Caco-2 (cell line): ENCODE data around the gene AFP. TPM values are rescaled to one million over a fixed set of nuclear protein-coding genes. Genes with fewer than 3 reads are reported as not detected.

ENCODE experiments used
- BruUV-seq: library from RNA; stranded (reverse); fragments of 400-500 nt; replicated peaks from 2 replicates; lab custom pipeline; 2021; lab: Mats Ljungman, UMichigan
- CTCF ChIA-PET: fragments of 300-600 bp; sonication (Branson Sonifier 250); formaldehyde crosslinking; loops from one replicate; lab custom pipeline; 2022; ENCODE audit warnings: antibody characterized with exemption; lab: Charles Lee
- POLR2A ChIA-PET: fragments of 300-600 bp; sonication (Branson Sonifier 250); formaldehyde crosslinking; loops from one replicate; lab custom pipeline; 2022; ENCODE audit warnings: antibody characterized with exemption; lab: Charles Lee
- DNase-seq, 2 experiments: peaks; one replicate each; pipeline versions ENCODE4 v3.0.0 to v3.0.0-alpha.2; 2020 to 2022
- H3K27me3 ChIP-seq: replicated peaks from 2 replicates; pipeline ENCODE4 v1.6.0; 2011; ENCODE audit warnings: low read length; ENCODE audit not compliant: control insufficient read depth, insufficient read depth
- H3K36me3 ChIP-seq: 2 replicates; pipeline ENCODE4 v1.5.1; 2011; ENCODE audit warnings: low read length; ENCODE audit not compliant: control insufficient read depth, insufficient read depth
- H3K4me1 ChIP-seq: fragments of 250-450 bp; sonication (Bioruptor Pico); 2 replicates; pipeline ENCODE4 v1.5.1; 2020; ENCODE audit warnings: mild to moderate bottlenecking
- H3K4me3 ChIP-seq: 2 replicates; pipeline ENCODE4 v1.5.1; 2011; ENCODE audit warnings: low read depth, mild to moderate bottlenecking, control low read depth, low read length
- H3K9me3 ChIP-seq: fragments of 250-450 bp; sonication (Bioruptor Pico); 2 replicates; pipeline ENCODE4 v1.5.1; 2020; ENCODE audit warnings: mild to moderate bottlenecking, moderate library complexity
- H3K27ac Mint-ChIP-seq: one replicate; pipeline ENCODE4 v1.8.0; 2022; ENCODE audit warnings: mixed read lengths; ENCODE audit not compliant: unreplicated experiment
- H3K27me3 Mint-ChIP-seq: one replicate; pipeline ENCODE4 v1.8.0; 2022; ENCODE audit warnings: mixed read lengths; ENCODE audit not compliant: insufficient read depth, unreplicated experiment
- H3K36me3 Mint-ChIP-seq: one replicate; pipeline ENCODE4 v1.8.0; 2022; ENCODE audit warnings: mild to moderate bottlenecking, mixed read lengths; ENCODE audit not compliant: insufficient read depth, unreplicated experiment
- H3K4me1 Mint-ChIP-seq: one replicate; pipeline ENCODE4 v1.8.0; 2022; ENCODE audit warnings: low read depth, mixed read lengths; ENCODE audit not compliant: unreplicated experiment
- H3K4me3 Mint-ChIP-seq: one replicate; pipeline ENCODE4 v1.8.0; 2022; ENCODE audit warnings: mild to moderate bottlenecking, moderate library complexity, mixed read lengths; ENCODE audit not compliant: unreplicated experiment
- H3K9me3 Mint-ChIP-seq: one replicate; pipeline ENCODE4 v1.8.0; 2022; ENCODE audit warnings: mixed read lengths; ENCODE audit not compliant: unreplicated experiment
- CTCF ChIP-seq, 2 experiments: fragments of 200-600 bp in 1 of 2; IDR thresholded peaks; 1 replicate in 1 of 2; 2 replicates in 1 of 2; pipeline versions ENCODE4 v1.5.1 to v1.8.0; 2011 to 2022; ENCODE audit warnings: antibody characterized with exemption in 1 of 2, control low read depth in 1 of 2, inconsistent platforms in 1 of 2, low read depth in 1 of 2, low read length in 1 of 2, mild to moderate bottlenecking in 1 of 2, moderate library complexity in 1 of 2; ENCODE audit not compliant: insufficient read depth in 1 of 2, severe bottlenecking in 1 of 2, unreplicated experiment in 1 of 2
- intact Hi-C: fragments of 100-400 bp; cut with micrococcal nuclease; formaldehyde crosslinking; loops from one replicate; pipeline ENCODE4 v1.10.0; 2022; ENCODE audit not compliant: unreplicated experiment
- total RNA-seq: library from RNA; stranded (reverse); gene quantifications from 2 replicates; pipeline ENCODE4 v1.2.3, GENCODE V29; 2022

The AFP gene
- total RNA-seq, 1 experiment from 2014 or later = 158 TPM

- Mint-ChIP-seq H3K4me1 (peaks cover 9% of the 10 kb centered on the region), H3K27ac (no peak overlapping the region), H3K4me3 (no peak overlapping the region), H3K9me3 (no peaks in the 10 kb centered on the region), H3K36me3 (no peaks in the 10 kb centered on the region), H3K27me3 (no peaks in the 10 kb centered on the region)
- ChIA-PET CTCF (interaction anchor here (1.3 kb wide), 1 partner anchor 54 kb away, joined by 3 read pairs; no protein-coding TSS in a partner anchor), POLR2A (no interaction called here)
- no peaks in the 10 kb centered on the region for H3K27me3 ChIP-seq
- peaks cover 23% of the 10 kb centered on the region; the same call in 1 of the 2 replicates for H3K4me1 ChIP-seq
- no peaks in the 10 kb centered on the region for H3K9me3 ChIP-seq
- no peaks in the 10 kb centered on the region for H3K36me3 ChIP-seq
- no peak overlapping the region for H3K4me3 ChIP-seq
- no TSS peak for BruUV-seq
- no peak for DNase-seq
- TF ChIP-seq CTCF (IDR thresholded peaks at IDR 0.05; ENCODE audit: insufficient read depth in 1 of 2, low read depth in 1 of 2, low read length in 1 of 2, severe bottlenecking in 1 of 2, unreplicated experiment in 1 of 2) = no peak
- intact Hi-C loops = no loop called here
Measured at GRCh38 chr4:73391774-73392173, 44.2 kb upstream of the AFP start.

GRCh38 chr4:73392936-73393335, 43.1 kb upstream of the AFP start:
- Mint-ChIP-seq H3K36me3 (no peaks in the 10 kb centered on the region), H3K27ac (no peak overlapping the region), H3K4me3 (no peak overlapping the region), H3K4me1 (peaks cover 14% of the 10 kb centered on the region), H3K9me3 (no peaks in the 10 kb centered on the region), H3K27me3 (no peaks in the 10 kb centered on the region)
- H3K36me3 ChIP-seq = no peaks in the 10 kb centered on the region
- no peak for TF ChIP-seq CTCF (IDR thresholded peaks at IDR 0.05; ENCODE audit: insufficient read depth in 1 of 2, low read depth in 1 of 2, low read length in 1 of 2, severe bottlenecking in 1 of 2, unreplicated experiment in 1 of 2)
- intact Hi-C loops = no loop called here
- POLR2A ChIA-PET = no interaction called here
- BruUV-seq = no TSS peak
- H3K4me1 ChIP-seq = peaks cover 29% of the 10 kb centered on the region
- no peaks in the 10 kb centered on the region for H3K27me3 ChIP-seq
- H3K4me3 ChIP-seq = no peak overlapping the region
- no peak for DNase-seq
- CTCF ChIA-PET = interaction anchor here (1.2 to 1.3 kb wide), 2 partner anchors 52 to 53 kb away, joined by 3 read pairs; no protein-coding TSS in a partner anchor
- H3K9me3 ChIP-seq = no peaks in the 10 kb centered on the region

GRCh38 chr4:73396304-73396703, 39.7 kb upstream of the AFP start:
- H3K9me3 Mint-ChIP-seq = no peaks in the 10 kb centered on the region
- Histone ChIP-seq H3K4me3 (no peak overlapping the region), H3K4me1 (peaks cover 21% of the 10 kb centered on the region), H3K36me3 (no peaks in the 10 kb centered on the region), H3K9me3 (no peaks in the 10 kb centered on the region), H3K27me3 (no peaks in the 10 kb centered on the region)
- intact Hi-C loops = no loop called here
- no peak for DNase-seq
- POLR2A ChIA-PET = no interaction called here
- no peaks in the 10 kb centered on the region for H3K27me3 Mint-ChIP-seq
- no peaks in the 10 kb centered on the region for H3K36me3 Mint-ChIP-seq
- CTCF ChIA-PET = no interaction called here
- H3K27ac Mint-ChIP-seq = no peak overlapping the region
- no peak for TF ChIP-seq CTCF (IDR thresholded peaks at IDR 0.05; ENCODE audit: insufficient read depth in 1 of 2, low read depth in 1 of 2, low read length in 1 of 2, severe bottlenecking in 1 of 2, unreplicated experiment in 1 of 2)
- no peak overlapping the region for H3K4me3 Mint-ChIP-seq
- no TSS peak for BruUV-seq
- H3K4me1 Mint-ChIP-seq = peaks cover 15% of the 10 kb centered on the region
